Measurements from ENCODE around the gene CYTH3. TPM values are rescaled to one million over a fixed set of nuclear protein-coding genes. Genes with fewer than 3 reads are reported as not detected.

CYTH3 gene
- total and polyA plus RNA-seq, 9 of the 15 experiments (the other 6 are each of a cell fraction or from before 2014, with no cell fraction given), result 0.25 to 15.2 (median 11.4) TPM

GRCh38 chr7:6181136-6181535, 91.3 kb downstream of the CYTH3 start (continued):
- TF ChIP-seq BRF2 (IDR thresholded peaks at IDR 0.05; ENCODE audit: borderline replicate concordance, insufficient read depth, insufficient read length), result no peak
- TF ChIP-seq NR4A1 (CRISPR knock-in tag; IDR thresholded peaks at IDR 0.05), result no peak
- no peak for TF ChIP-seq NR4A1 (tag; IDR thresholded peaks at IDR 0.05)
- no peak for TF ChIP-seq ZBTB17 (CRISPR knock-in tag; IDR thresholded peaks at IDR 0.05)
- no peak for TF ChIP-seq NR2C2 (CRISPR knock-in tag; IDR thresholded peaks at IDR 0.05)
- no peak for TF ChIP-seq NR2C2 (tag; IDR thresholded peaks at IDR 0.05)
- no peak for TF ChIP-seq MTF1 (CRISPR knock-in tag; IDR thresholded peaks at IDR 0.05; ENCODE audit: borderline replicate concordance)

GRCh38 chr7:6180344-6180725, 92.1 kb downstream of the CYTH3 start:
- BruUV-seq (replicated peaks), result no TSS peak
- no peak for FAIRE-seq

More at GRCh38 chr7:6180344-6180725, 92.1 kb downstream of the CYTH3 start:
- Histone ChIP-seq H3K4me2 (ENCODE audit: insufficient read depth, low read length) (no peak overlapping the region), H3K27ac (ENCODE audit: extremely low read depth, low read depth, low read length) (no peak overlapping the region), H3K36me3 (ENCODE audit: control insufficient read depth, insufficient read depth, low read length) (peaks cover 13% of the 10 kb centered on the region; the same call in 2 of the 3 replicates), H3K4me3 (no peak overlapping the region), H3K27me3 (ENCODE audit: control insufficient read depth in 2 of 2, insufficient read depth in 2 of 2, low read length in 2 of 2) (no peaks in the 10 kb centered on the region), H3K4me1 (replicated peaks in 1 of 2; ENCODE audit: control insufficient read depth in 2 of 2, insufficient read depth in 2 of 2, low read length in 2 of 2) (no peaks in the 10 kb centered on the region; a peak in 1 of 5 replicates), H4K20me1 (replicated peaks; ENCODE audit: control insufficient read depth, insufficient read depth, low read length) (no peaks in the 10 kb centered on the region), H3K9me3 (replicated peaks; ENCODE audit: control insufficient read depth, insufficient read depth, low read depth, low read length) (no peaks in the 10 kb centered on the region), H3K9ac (ENCODE audit: insufficient read depth in 1 of 2, low read depth in 2 of 2, low read length in 2 of 2) (peak overlapping the region in 1 of 2 experiments; percentile 59; a peak in 1 of 4 replicates), H2AFZ (ENCODE audit: low read depth, low read length) (no peak overlapping the region), H3K9me1 (ENCODE audit: control insufficient read depth, insufficient read depth, low read length) (no peaks in the 10 kb centered on the region), H3K79me2 (ENCODE audit: control insufficient read depth, insufficient read depth, low read length) (no peaks in the 10 kb centered on the region)
- in situ Hi-C loops (cut with MboI) (no loop called here), intact Hi-C loops (cut with micrococcal nuclease) (no loop called here)
- ATAC-seq (no peak), DNase-seq (ENCODE audit: extremely low read depth in 1 of 4, low spot score in 3 of 4) (no peak)
- TF ChIP-seq RCOR1 (IDR thresholded peaks at IDR 0.05; ENCODE audit: borderline replicate concordance in 1 of 2, low read depth in 2 of 2, low read length in 2 of 2) (no peak), JUN (IDR thresholded peaks at IDR 0.05; ENCODE audit: borderline replicate concordance, low read depth, low read length) (no peak), JUN (CRISPR knock-in tag; IDR thresholded peaks at IDR 0.05; ENCODE audit: borderline replicate concordance) (no peak), EP400 (IDR thresholded peaks at IDR 0.05) (no peak), GABPB1 (CRISPR knock-in tag; IDR thresholded peaks at IDR 0.05) (no peak), ZFP36 (IDR thresholded peaks at IDR 0.05; ENCODE audit: low read depth, low read length, partially characterized antibody) (no peak)
- TF ChIP-seq, protein P1, sequence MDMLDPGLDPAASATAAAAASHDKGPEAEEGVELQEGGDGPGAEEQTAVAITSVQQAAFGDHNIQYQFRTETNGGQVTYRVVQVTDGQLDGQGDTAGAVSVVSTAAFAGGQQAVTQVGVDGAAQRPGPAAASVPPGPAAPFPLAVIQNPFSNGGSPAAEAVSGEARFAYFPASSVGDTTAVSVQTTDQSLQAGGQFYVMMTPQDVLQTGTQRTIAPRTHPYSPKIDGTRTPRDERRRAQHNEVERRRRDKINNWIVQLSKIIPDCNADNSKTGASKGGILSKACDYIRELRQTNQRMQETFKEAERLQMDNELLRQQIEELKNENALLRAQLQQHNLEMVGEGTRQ (CRISPR knock-in tag; IDR thresholded peaks at IDR 0.05), result no peak
- TF ChIP-seq, protein P2, sequence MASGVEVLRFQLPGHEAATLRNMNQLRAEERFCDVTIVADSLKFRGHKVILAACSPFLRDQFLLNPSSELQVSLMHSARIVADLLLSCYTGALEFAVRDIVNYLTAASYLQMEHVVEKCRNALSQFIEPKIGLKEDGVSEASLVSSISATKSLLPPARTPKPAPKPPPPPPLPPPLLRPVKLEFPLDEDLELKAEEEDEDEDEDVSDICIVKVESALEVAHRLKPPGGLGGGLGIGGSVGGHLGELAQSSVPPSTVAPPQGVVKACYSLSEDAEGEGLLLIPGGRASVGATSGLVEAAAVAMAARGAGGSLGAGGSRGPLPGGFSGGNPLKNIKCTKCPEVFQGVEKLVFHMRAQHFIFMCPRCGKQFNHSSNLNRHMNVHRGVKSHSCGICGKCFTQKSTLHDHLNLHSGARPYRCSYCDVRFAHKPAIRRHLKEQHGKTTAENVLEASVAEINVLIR (CRISPR knock-in tag; IDR thresholded peaks at IDR 0.05), result no peak
- WGBS (ENCODE audit: insufficient coverage, low coverage, missing lambda C conversion rate), result 82% methylated on average over 8 of the region's 8 CpGs
- ChIA-PET POLR2A (interaction anchor here (0.6 to 0.9 kb wide), 2 partner anchors 17 to 169 kb away, joined by 3 to 4 read pairs; no protein-coding TSS in a partner anchor), CTCF (ENCODE audit: low intra/inter-chr PET ratio) (no interaction called here)

All from K562 (cell line).